ENCODE data around the gene FBXW5.

Gene FBXW5

GRCh38 chr9:136960212-136960937, 15.8 kb upstream of the FBXW5 start:
- DNase-seq = no peak

- DNase-seq = no peak
Observed at GRCh38 chr9:136958898-136959850, 14.6 kb upstream of the FBXW5 start.

GRCh38 chr9:136958473-136958872, 13.9 kb upstream of the FBXW5 start:
- DNase-seq = no peak

- no peak for DNase-seq
Observed at GRCh38 chr9:136957901-136958300, 13.4 kb upstream of the FBXW5 start.

GRCh38 chr9:136957461-136957860, 12.9 kb upstream of the FBXW5 start:
- DNase-seq = no peak

GRCh38 chr9:136956604-136957003, 12.1 kb upstream of the FBXW5 start:
- DNase-seq = no peak

GRCh38 chr9:136955943-136956335, 11.4 kb upstream of the FBXW5 start:
- no peak for DNase-seq

- no peak for DNase-seq
Observed at GRCh38 chr9:136955202-136955942, 10.8 kb upstream of the FBXW5 start.

- DNase-seq = no peak
Observed at GRCh38 chr9:136954270-136955083, 9.9 kb upstream of the FBXW5 start.

GRCh38 chr9:136953771-136954269, 9.3 kb upstream of the FBXW5 start:
- DNase-seq = no peak

GRCh38 chr9:136952876-136953770, 8.6 kb upstream of the FBXW5 start:
- DNase-seq = no peak

- no peak for DNase-seq
Observed at GRCh38 chr9:136952321-136952850, 7.8 kb upstream of the FBXW5 start.

- no peak for DNase-seq
Observed at GRCh38 chr9:136951541-136952320, 7.2 kb upstream of the FBXW5 start, which contains the start of gene LCN12. Gene LCN12 (plus strand): TSS chr9:136952273. CDS start chr9:136952328, 55 bp downstream.

- no peak for DNase-seq
Observed at GRCh38 chr9:136950656-136951276, 6.2 kb upstream of the FBXW5 start.

GRCh38 chr9:136949817-136950655, 5.5 kb upstream of the FBXW5 start:
- DNase-seq = peak; percentile 97

- no peak for DNase-seq
Observed at GRCh38 chr9:136949239-136949816, 4.8 kb upstream of the FBXW5 start.

GRCh38 chr9:136947955-136948510, 3.5 kb upstream of the FBXW5 start:
- DNase-seq = peak; percentile 31

Data from activated CD4-positive, alpha-beta T cell treated with anti-CD3 and anti-CD28 coated beads, Interleukin-10, Interleukin-2, amounts not matched to agents 100 ng/mL and 50 ng/mL, durations not matched to agents 16 hours and 8 hours (primary cell).